IPS DF 6.9 (cell line): Measurements from ENCODE around the gene NSMCE4A.
A peak's percentile ranks its signal among the peaks of the same experiment; 100 is the strongest.
"Not testable (repeated sequence)": the region's sequence is repeated elsewhere in the genome, so short reads cannot be mapped to it uniquely, and the experiment has no call there.

ENCODE experiments used
- DNase-seq: peaks from one replicate; pipeline ENCODE4 v3.0.0-alpha.2; 2013; ENCODE audit warnings: low read depth, low spot score
- H3K27ac ChIP-seq: one replicate; pipeline ENCODE4 v1.5.1; 2013; ENCODE audit warnings: low read length, control low read depth
- H3K27me3 ChIP-seq: 2 replicates; pipeline ENCODE4 v1.6.1; 2013; ENCODE audit warnings: mild to moderate bottlenecking, low read length; ENCODE audit not compliant: control insufficient read depth, insufficient read depth
- H3K36me3 ChIP-seq: 2 replicates; pipeline ENCODE4 v1.6.1; 2013; ENCODE audit warnings: low read length; ENCODE audit not compliant: control insufficient read depth, insufficient read depth
- H3K4me1 ChIP-seq: 2 replicates; pipeline ENCODE4 v1.6.1; 2013; ENCODE audit warnings: low read length; ENCODE audit not compliant: control insufficient read depth, insufficient read depth
- H3K4me3 ChIP-seq: 2 replicates; pipeline ENCODE4 v1.5.1; 2013; ENCODE audit warnings: mild to moderate bottlenecking, low read length
- H3K9me3 ChIP-seq: 2 replicates; pipeline ENCODE4 v1.6.1; 2013; ENCODE audit warnings: low read length, inconsistent platforms; ENCODE audit not compliant: control insufficient read depth, insufficient read depth
- WGBS: extraction: QIAGEN DNeasy Blood & Tissue Kit; methylation state at CpG from one replicate; pipeline ENCODE4 v1.1.7; 2013; ENCODE audit warnings: mixed read lengths, missing lambda C conversion rate; ENCODE audit not compliant: insufficient read length, insufficient coverage; 5-methylcytosine and 5-hydroxymethylcytosine counted together

NSMCE4A gene

GRCh38 chr10:121926671-121927317 lies 48.2 kb downstream of the NSMCE4A start:
- no peaks in the 10 kb centered on the region for H3K36me3 ChIP-seq
- WGBS = no CpG with 5 or more reads among the region's 20 CpGs
- H3K27ac ChIP-seq = no peak overlapping the region
- peak overlapping the region; percentile 95; the same call in 1 of the 2 replicates for H3K4me3 ChIP-seq
- H3K27me3 ChIP-seq = no peaks in the 10 kb centered on the region
- H3K9me3 ChIP-seq = no peaks in the 10 kb centered on the region
- no peaks in the 10 kb centered on the region for H3K4me1 ChIP-seq
- DNase-seq = no peak

- H3K4me3 ChIP-seq = no peak overlapping the region
- no CpG with 5 or more reads among the region's 4 CpGs for WGBS
Observed at GRCh38 chr10:121926157-121926556, 48.9 kb downstream of the NSMCE4A start.

GRCh38 chr10:121921238-121921931 lies 53.6 kb downstream of the NSMCE4A start:
- Histone ChIP-seq H3K27me3 (no peaks in the 10 kb centered on the region), H3K36me3 (peaks cover 4% of the 10 kb centered on the region; the same call in 1 of the 2 replicates), H3K4me1 (no peaks in the 10 kb centered on the region), H3K4me3 (no peak overlapping the region), H3K9me3 (no peaks in the 10 kb centered on the region), H3K27ac (no peak overlapping the region)
- WGBS = no CpG with 5 or more reads among the region's 10 CpGs
- no peak for DNase-seq

More at GRCh38 chr10:121926157-121926556, 48.9 kb downstream of the NSMCE4A start:
- DNase-seq = no peak
- Histone ChIP-seq H3K36me3 (no peaks in the 10 kb centered on the region), H3K27ac (no peak overlapping the region), H3K27me3 (no peaks in the 10 kb centered on the region), H3K4me1 (no peaks in the 10 kb centered on the region), H3K9me3 (no peaks in the 10 kb centered on the region)

GRCh38 chr10:121919666-121920065 lies 55.4 kb downstream of the NSMCE4A start:
- peaks cover 4% of the 10 kb centered on the region; the same call in 1 of the 2 replicates for H3K36me3 ChIP-seq
- H3K9me3 ChIP-seq = no peaks in the 10 kb centered on the region
- H3K27ac ChIP-seq = no peak overlapping the region
- WGBS = no CpG with 5 or more reads among the region's 10 CpGs
- no peak for DNase-seq
- no peaks in the 10 kb centered on the region for H3K27me3 ChIP-seq
- H3K4me1 ChIP-seq = no peaks in the 10 kb centered on the region
- no peak overlapping the region for H3K4me3 ChIP-seq

GRCh38 chr10:121918800-121919199 lies 56.2 kb downstream of the NSMCE4A start:
- no CpG with 5 or more reads among the region's 7 CpGs for WGBS
- H3K4me3 ChIP-seq, H3K4me1 ChIP-seq, H3K36me3 ChIP-seq, H3K9me3 ChIP-seq, H3K27ac ChIP-seq, DNase-seq, H3K27me3 ChIP-seq: not testable (repeated sequence)

- Histone ChIP-seq H3K9me3 (no peaks in the 10 kb centered on the region), H3K27ac (no peak overlapping the region), H3K4me1 (no peaks in the 10 kb centered on the region), H3K27me3 (no peaks in the 10 kb centered on the region), H3K4me3 (no peak overlapping the region), H3K36me3 (peaks cover 3% of the 10 kb centered on the region; the same call in 1 of the 2 replicates)
- no CpG with 5 or more reads among the region's 6 CpGs for WGBS
- no peak for DNase-seq
Observed at GRCh38 chr10:121914661-121915060, 60.4 kb downstream of the NSMCE4A start.

GRCh38 chr10:121911421-121911697 lies 63.7 kb downstream of the NSMCE4A start:
- no peak for DNase-seq
- H3K4me3 ChIP-seq = no peak overlapping the region
- H3K27ac ChIP-seq = no peak overlapping the region
- WGBS = no CpG with 5 or more reads among the region's 2 CpGs
- no peaks in the 10 kb centered on the region for H3K36me3 ChIP-seq
- no peaks in the 10 kb centered on the region for H3K27me3 ChIP-seq
- H3K4me1 ChIP-seq = no peaks in the 10 kb centered on the region
- H3K9me3 ChIP-seq = no peaks in the 10 kb centered on the region

- DNase-seq = no peak
- no CpG with 5 or more reads among the region's 5 CpGs for WGBS
- no peaks in the 10 kb centered on the region for H3K27me3 ChIP-seq
- H3K36me3 ChIP-seq = no peaks in the 10 kb centered on the region
- no peak overlapping the region for H3K4me3 ChIP-seq
- no peaks in the 10 kb centered on the region for H3K9me3 ChIP-seq
- no peaks in the 10 kb centered on the region for H3K4me1 ChIP-seq
- no peak overlapping the region for H3K27ac ChIP-seq
Observed at GRCh38 chr10:121910673-121911420, 64.2 kb downstream of the NSMCE4A start.
